ENCODE data around the gene SAPCD2. TPM values are rescaled to one million over a fixed set of nuclear protein-coding genes. Genes with fewer than 3 reads are reported as not detected.

Gene SAPCD2
- total and polyA plus RNA-seq, 9 of the 15 experiments (the other 6 are each of a cell fraction or from before 2014, with no cell fraction given) = 3.4 to 91.8 (median 18.8) TPM

DNA sequence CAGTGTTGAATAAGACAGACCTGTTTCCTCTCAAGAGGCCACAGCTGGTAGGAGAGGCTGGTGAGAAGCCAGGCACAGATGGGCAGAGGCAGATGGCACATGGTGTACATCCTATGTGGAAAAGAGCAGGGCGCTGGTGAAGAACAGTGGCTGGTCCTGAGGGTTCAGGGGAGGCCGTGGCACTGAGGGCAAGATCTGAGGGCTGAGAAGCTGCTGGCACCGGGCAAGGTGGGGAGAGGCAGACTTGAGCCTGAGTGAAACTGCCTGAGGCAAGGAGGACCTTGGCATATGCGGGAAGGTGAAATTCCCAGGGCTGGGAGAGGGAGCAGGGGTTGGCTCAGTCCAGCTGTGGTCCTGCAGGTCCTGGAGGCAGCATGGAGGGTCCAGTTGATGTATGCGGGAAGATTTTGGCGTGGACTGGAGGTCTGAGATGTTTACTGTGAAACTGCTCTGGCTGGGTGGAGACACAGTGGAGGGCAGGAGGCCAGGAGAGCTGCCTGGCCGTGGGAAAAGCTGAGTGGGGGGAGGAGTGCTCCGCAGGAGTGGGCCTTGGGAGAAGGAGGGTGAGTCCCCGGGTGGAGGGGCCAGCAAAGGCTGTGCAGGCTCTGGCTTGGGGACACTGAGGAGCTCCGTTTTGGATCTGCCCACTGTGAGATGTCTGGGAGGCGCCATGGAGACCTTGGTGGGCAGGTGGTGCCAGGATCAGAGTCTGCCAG lies 19.0 kb upstream of the SAPCD2 start:
- peaks cover 19 to 39% of the 10 kb centered on the region in 2 experiments; a peak in 4 of 5 replicates for H3K4me1 ChIP-seq (replicated peaks in 1 of 2; ENCODE audit: control insufficient read depth in 2 of 2, insufficient read depth in 2 of 2, low read length in 2 of 2)
- intact Hi-C loops (cut with micrococcal nuclease) (no loop called here), in situ Hi-C loops (cut with MboI) (no loop called here)
- H3K36me3 ChIP-seq (ENCODE audit: control insufficient read depth, insufficient read depth, low read length) = peaks cover 34% of the 10 kb centered on the region
- no peak overlapping the region for H3K27ac ChIP-seq (ENCODE audit: extremely low read depth, low read depth, low read length)
- no peak for FAIRE-seq
- H3K9me3 ChIP-seq (replicated peaks; ENCODE audit: control insufficient read depth, insufficient read depth, low read depth, low read length) = no peaks in the 10 kb centered on the region
- DNase-seq (ENCODE audit: extremely low read depth in 1 of 4, low spot score in 3 of 4) = no peak
- H3K27me3 ChIP-seq (ENCODE audit: control insufficient read depth in 2 of 2, insufficient read depth in 2 of 2, low read length in 2 of 2) = no peaks in the 10 kb centered on the region
- no peak overlapping the region for H3K4me3 ChIP-seq
- no peaks in the 10 kb centered on the region for H4K20me1 ChIP-seq (replicated peaks; ENCODE audit: control insufficient read depth, insufficient read depth, low read length)
- no peak overlapping the region for H3K4me2 ChIP-seq (ENCODE audit: insufficient read depth, low read length)
- H3K9ac ChIP-seq (ENCODE audit: insufficient read depth in 1 of 2, low read depth in 2 of 2, low read length in 2 of 2) = peak overlapping the region in 1 of 2 experiments; percentile 77; a peak in 2 of 4 replicates
- H2AFZ ChIP-seq (ENCODE audit: low read depth, low read length) = no peak overlapping the region
- no TSS peak for BruUV-seq (replicated peaks)
- TF ChIP-seq NCOA6 (IDR thresholded peaks at IDR 0.05) (no peak), ATF7 (IDR thresholded peaks at IDR 0.05) (no peak), HEY1 (CRISPR knock-in tag; IDR thresholded peaks at IDR 0.05; ENCODE audit: borderline replicate concordance) (no peak), POLR2G (IDR thresholded peaks at IDR 0.05; ENCODE audit: low read depth, low read length) (0 out of 2 replicates have a peak, but pooled peaks have one; percentile 6), CBX8 (IDR thresholded peaks at IDR 0.05; ENCODE audit: borderline replicate concordance, extremely low read depth, low read depth, low read length, poor library complexity, severe bottlenecking) (no peak), ZSCAN32 (CRISPR knock-in tag; IDR thresholded peaks at IDR 0.05) (no peak), RFX1 (IDR thresholded peaks at IDR 0.05) (no peak), ARID1B (IDR thresholded peaks at IDR 0.05) (no peak), RBFOX2 (IDR thresholded peaks at IDR 0.05; ENCODE audit: low read depth, low read length) (0 out of 2 replicates have a peak, but pooled peaks have one; percentile 13)
- ChIA-PET CTCF (ENCODE audit: low intra/inter-chr PET ratio) (no interaction called here), POLR2A (interaction anchor here (1.0 to 3.3 kb wide), 5 partner anchors 8 to 34 kb away, joined by 3 to 18 read pairs (median 5); partner anchors contain the start of gene UAP1L1)
- WGBS (ENCODE audit: insufficient coverage, low coverage, missing lambda C conversion rate) = 76% methylated on average over 10 of the region's 11 CpGs
- no peak for ATAC-seq
- H3K9me1 ChIP-seq (ENCODE audit: control insufficient read depth, insufficient read depth, low read length) = no peaks in the 10 kb centered on the region
- H3K79me2 ChIP-seq (ENCODE audit: control insufficient read depth, insufficient read depth, low read length) = peaks cover 30% of the 10 kb centered on the region

Measured in K562 (cell line).